GM23338 (cell line): Measurements from ENCODE around the gene PHACTR1.

Experiments
- CREB1 ChIP-seq: fragments of 250-450 bp; sonication (Bioruptor Pico); IDR thresholded peaks from 2 replicates; pipeline ENCODE4 v1.5.0; 2020; ENCODE audit warnings: low read depth, mild to moderate bottlenecking, moderate library complexity
- CTCF ChIP-seq, 2 experiments: fragments of 200-600 bp in 1 of 2; sonication (generic) in 1 of 2; conservative IDR thresholded peaks; 2 replicates each; pipeline versions ENCODE4 v1.5.1 to v1.6.1; 2016 to 2017; ENCODE audit warnings: antibody characterized with exemption in 2 of 2, low read depth in 2 of 2, mild to moderate bottlenecking in 2 of 2, moderate library complexity in 1 of 2
- EZH2 ChIP-seq: fragments of 200-600 bp; sonication (generic); IDR thresholded peaks from one replicate; pipeline ENCODE4 v1.8.0; 2017; ENCODE audit warnings: antibody characterized with exemption, mild to moderate bottlenecking, low read depth; ENCODE audit not compliant: unreplicated experiment
- EZH2phosphoT487 ChIP-seq: fragments of 200-600 bp; sonication (generic); IDR thresholded peaks from one replicate; pipeline ENCODE4 v1.8.1; 2018; ENCODE audit warnings: antibody characterized with exemption; ENCODE audit not compliant: unreplicated experiment
- NANOG ChIP-seq: IDR thresholded peaks from 2 replicates; pipeline ENCODE4 v1.6.1; 2016; ENCODE audit warnings: antibody characterized with exemption, borderline replicate concordance
- POLR2AphosphoS5 ChIP-seq: IDR thresholded peaks from 2 replicates; pipeline ENCODE4 v1.6.1; 2016; ENCODE audit warnings: antibody characterized with exemption, low read depth
- REST ChIP-seq: IDR thresholded peaks from one replicate; pipeline ENCODE4 v1.6.1; 2018; ENCODE audit warnings: antibody characterized with exemption; ENCODE audit not compliant: unreplicated experiment
- STAT1 ChIP-seq: IDR thresholded peaks from one replicate; pipeline ENCODE4 v1.6.1; 2016; ENCODE audit warnings: antibody characterized with exemption; ENCODE audit not compliant: unreplicated experiment
- ZNF114 ChIP-seq: fragments of 250-450 bp; sonication (Bioruptor Pico); IDR thresholded peaks from 2 replicates; pipeline ENCODE4 v1.5.0; 2020; ENCODE audit warnings: mild to moderate bottlenecking, moderate library complexity
- ZNF331 ChIP-seq: fragments of 250-450 bp; sonication (Bioruptor Pico); IDR thresholded peaks from 2 replicates; pipeline ENCODE4 v1.5.0; 2020; ENCODE audit warnings: low read depth, mild to moderate bottlenecking, moderate library complexity
- TF ChIP-seq, protein P1 (sequence below): IDR thresholded peaks from 2 replicates; pipeline ENCODE4 v1.6.1; 2016; ENCODE audit warnings: antibody characterized with exemption
- TF ChIP-seq, protein P2 (sequence below): fragments of 250-450 bp; sonication (Bioruptor Pico); IDR thresholded peaks from 2 replicates; pipeline ENCODE4 v1.5.0; 2020; ENCODE audit warnings: mild to moderate bottlenecking, moderate library complexity

DNA sequence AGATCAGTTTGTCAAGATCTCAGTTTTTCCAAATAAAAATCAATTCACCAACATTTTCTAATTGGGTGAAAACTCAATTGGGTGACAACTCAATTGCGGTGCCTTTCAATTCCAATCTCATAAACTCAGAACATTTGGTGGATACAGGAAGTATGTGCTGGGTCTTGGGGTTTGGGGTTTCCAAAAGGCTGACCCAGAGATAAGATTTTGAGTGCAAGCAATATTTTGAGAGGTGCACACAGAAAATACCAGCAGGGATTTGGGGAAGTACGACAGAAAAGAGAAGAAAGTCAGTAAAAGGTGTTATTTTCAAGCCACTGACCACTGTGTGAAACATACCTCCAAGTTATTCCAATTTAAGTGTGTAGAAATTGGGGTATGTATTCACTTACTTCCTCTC, 258.0 kb downstream of the PHACTR1 start:
- TF ChIP-seq REST, result no peak
- TF ChIP-seq CTCF (conservative IDR thresholded peaks at IDR 0.05; ENCODE audit: low read depth in 2 of 2), result no peak
- no peak for TF ChIP-seq EZH2
- TF ChIP-seq STAT1, result no peak
- TF ChIP-seq CREB1, result no peak
- no peak for TF ChIP-seq POLR2AphosphoS5
- no peak for TF ChIP-seq EZH2phosphoT487
- TF ChIP-seq, protein P1, sequence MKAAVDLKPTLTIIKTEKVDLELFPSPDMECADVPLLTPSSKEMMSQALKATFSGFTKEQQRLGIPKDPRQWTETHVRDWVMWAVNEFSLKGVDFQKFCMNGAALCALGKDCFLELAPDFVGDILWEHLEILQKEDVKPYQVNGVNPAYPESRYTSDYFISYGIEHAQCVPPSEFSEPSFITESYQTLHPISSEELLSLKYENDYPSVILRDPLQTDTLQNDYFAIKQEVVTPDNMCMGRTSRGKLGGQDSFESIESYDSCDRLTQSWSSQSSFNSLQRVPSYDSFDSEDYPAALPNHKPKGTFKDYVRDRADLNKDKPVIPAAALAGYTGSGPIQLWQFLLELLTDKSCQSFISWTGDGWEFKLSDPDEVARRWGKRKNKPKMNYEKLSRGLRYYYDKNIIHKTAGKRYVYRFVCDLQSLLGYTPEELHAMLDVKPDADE, result no peak
- no peak for TF ChIP-seq ZNF331
- TF ChIP-seq, protein P2, sequence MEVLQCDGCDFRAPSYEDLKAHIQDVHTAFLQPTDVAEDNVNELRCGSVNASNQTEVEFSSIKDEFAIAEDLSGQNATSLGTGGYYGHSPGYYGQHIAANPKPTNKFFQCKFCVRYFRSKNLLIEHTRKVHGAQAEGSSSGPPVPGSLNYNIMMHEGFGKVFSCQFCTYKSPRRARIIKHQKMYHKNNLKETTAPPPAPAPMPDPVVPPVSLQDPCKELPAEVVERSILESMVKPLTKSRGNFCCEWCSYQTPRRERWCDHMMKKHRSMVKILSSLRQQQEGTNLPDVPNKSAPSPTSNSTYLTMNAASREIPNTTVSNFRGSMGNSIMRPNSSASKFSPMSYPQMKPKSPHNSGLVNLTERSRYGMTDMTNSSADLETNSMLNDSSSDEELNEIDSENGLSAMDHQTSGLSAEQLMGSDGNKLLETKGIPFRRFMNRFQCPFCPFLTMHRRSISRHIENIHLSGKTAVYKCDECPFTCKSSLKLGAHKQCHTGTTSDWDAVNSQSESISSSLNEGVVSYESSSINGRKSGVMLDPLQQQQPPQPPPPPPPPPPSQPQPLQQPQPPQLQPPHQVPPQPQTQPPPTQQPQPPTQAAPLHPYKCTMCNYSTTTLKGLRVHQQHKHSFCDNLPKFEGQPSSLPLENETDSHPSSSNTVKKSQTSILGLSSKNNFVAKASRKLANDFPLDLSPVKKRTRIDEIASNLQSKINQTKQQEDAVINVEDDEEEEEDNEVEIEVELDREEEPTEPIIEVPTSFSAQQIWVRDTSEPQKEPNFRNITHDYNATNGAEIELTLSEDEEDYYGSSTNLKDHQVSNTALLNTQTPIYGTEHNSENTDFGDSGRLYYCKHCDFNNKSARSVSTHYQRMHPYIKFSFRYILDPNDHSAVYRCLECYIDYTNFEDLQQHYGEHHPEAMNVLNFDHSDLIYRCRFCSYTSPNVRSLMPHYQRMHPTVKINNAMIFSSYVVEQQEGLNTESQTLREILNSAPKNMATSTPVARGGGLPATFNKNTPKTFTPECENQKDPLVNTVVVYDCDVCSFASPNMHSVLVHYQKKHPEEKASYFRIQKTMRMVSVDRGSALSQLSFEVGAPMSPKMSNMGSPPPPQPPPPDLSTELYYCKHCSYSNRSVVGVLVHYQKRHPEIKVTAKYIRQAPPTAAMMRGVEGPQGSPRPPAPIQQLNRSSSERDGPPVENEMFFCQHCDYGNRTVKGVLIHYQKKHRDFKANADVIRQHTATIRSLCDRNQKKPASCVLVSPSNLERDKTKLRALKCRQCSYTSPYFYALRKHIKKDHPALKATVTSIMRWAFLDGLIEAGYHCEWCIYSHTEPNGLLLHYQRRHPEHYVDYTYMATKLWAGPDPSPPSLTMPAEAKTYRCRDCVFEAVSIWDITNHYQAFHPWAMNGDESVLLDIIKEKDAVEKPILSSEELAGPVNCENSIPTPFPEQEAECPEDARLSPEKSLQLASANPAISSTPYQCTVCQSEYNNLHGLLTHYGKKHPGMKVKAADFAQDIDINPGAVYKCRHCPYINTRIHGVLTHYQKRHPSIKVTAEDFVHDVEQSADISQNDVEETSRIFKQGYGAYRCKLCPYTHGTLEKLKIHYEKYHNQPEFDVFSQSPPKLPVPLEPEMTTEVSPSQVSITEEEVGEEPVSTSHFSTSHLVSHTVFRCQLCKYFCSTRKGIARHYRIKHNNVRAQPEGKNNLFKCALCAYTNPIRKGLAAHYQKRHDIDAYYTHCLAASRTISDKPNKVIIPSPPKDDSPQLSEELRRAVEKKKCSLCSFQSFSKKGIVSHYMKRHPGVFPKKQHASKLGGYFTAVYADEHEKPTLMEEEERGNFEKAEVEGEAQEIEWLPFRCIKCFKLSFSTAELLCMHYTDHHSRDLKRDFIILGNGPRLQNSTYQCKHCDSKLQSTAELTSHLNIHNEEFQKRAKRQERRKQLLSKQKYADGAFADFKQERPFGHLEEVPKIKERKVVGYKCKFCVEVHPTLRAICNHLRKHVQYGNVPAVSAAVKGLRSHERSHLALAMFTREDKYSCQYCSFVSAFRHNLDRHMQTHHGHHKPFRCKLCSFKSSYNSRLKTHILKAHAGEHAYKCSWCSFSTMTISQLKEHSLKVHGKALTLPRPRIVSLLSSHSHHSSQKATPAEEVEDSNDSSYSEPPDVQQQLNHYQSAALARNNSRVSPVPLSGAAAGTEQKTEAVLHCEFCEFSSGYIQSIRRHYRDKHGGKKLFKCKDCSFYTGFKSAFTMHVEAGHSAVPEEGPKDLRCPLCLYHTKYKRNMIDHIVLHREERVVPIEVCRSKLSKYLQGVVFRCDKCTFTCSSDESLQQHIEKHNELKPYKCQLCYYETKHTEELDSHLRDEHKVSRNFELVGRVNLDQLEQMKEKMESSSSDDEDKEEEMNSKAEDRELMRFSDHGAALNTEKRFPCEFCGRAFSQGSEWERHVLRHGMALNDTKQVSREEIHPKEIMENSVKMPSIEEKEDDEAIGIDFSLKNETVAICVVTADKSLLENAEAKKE (CRISPR knock-in tag), result no peak
- TF ChIP-seq NANOG, result no peak
- no peak for TF ChIP-seq ZNF114
